HepG2 (cell line): ENCODE results near the gene SCYGR8. TPM values are rescaled to one million over a fixed set of nuclear protein-coding genes. Genes with fewer than 3 reads are reported as not detected.
A peak's percentile ranks its signal among the peaks of the same experiment; 100 is the strongest.

ENCODE experiments used
- ASH2L ChIP-seq: fragments of 300-600, 200-600 bp; sonication (generic); IDR thresholded peaks from 2 replicates; pipeline ENCODE4 v1.7.0; 2017; ENCODE audit warnings: low read depth, mild to moderate bottlenecking, moderate library complexity, mixed read lengths, low read length; ENCODE audit not compliant: insufficient read length
- CHCHD3 ChIP-seq: sonication (generic); formaldehyde crosslinking; IDR thresholded peaks from 2 replicates; pipeline ENCODE4 v1.8.0; 2022; ENCODE audit warnings: mild to moderate bottlenecking, missing genetic modification reagents, moderate library complexity
- EHMT2 ChIP-seq: fragments of 200-600 bp; sonication (generic); IDR thresholded peaks from 2 replicates; pipeline ENCODE4 v1.7.0; 2017; ENCODE audit warnings: antibody characterized with exemption, low read depth, low read length, borderline replicate concordance
- FOXP1 ChIP-seq, 2 experiments: fragments of 450-650 bp in 1 of 2; IDR thresholded peaks; 2 replicates each; pipeline ENCODE4 v1.6.1; 2017 to 2018; ENCODE audit warnings: antibody characterized with exemption in 1 of 2
- HMGXB3 ChIP-seq: sonication (generic); formaldehyde crosslinking; IDR thresholded peaks from 2 replicates; pipeline ENCODE4 v1.4.0; 2020; ENCODE audit warnings: missing genetic modification reagents, borderline replicate concordance
- KLF6 ChIP-seq: IDR thresholded peaks from 2 replicates; pipeline ENCODE4 v1.8.0; 2016; ENCODE audit warnings: missing biosample characterization, missing genetic modification reagents
- RARA ChIP-seq: IDR thresholded peaks from 2 replicates; pipeline ENCODE4 v1.6.1; 2016; ENCODE audit warnings: missing genetic modification reagents, missing compliant biosample characterization
- RFX3 ChIP-seq: IDR thresholded peaks from 2 replicates; pipeline ENCODE4 v1.6.1; 2016; ENCODE audit warnings: missing biosample characterization, missing genetic modification reagents
- RXRB ChIP-seq: IDR thresholded peaks from 2 replicates; pipeline ENCODE4 v1.6.1; 2016; ENCODE audit warnings: borderline replicate concordance, missing genetic modification reagents, missing compliant biosample characterization
- TARDBP ChIP-seq: sonication (generic); formaldehyde crosslinking; IDR thresholded peaks from 2 replicates; pipeline ENCODE4 v1.8.0; 2022; ENCODE audit warnings: mild to moderate bottlenecking, missing genetic modification reagents
- TOPORS ChIP-seq: sonication (generic); formaldehyde crosslinking; IDR thresholded peaks from 2 replicates; pipeline ENCODE4 v1.8.0; 2023; ENCODE audit warnings: mild to moderate bottlenecking, missing genetic modification reagents
- ZFP62 ChIP-seq: sonication (generic); formaldehyde crosslinking; IDR thresholded peaks from 2 replicates; pipeline ENCODE4 v1.4.0; 2020; ENCODE audit warnings: missing genetic modification reagents
- ZNF776 ChIP-seq: sonication (generic); formaldehyde crosslinking; IDR thresholded peaks from 2 replicates; pipeline ENCODE4 v1.4.0; 2020; ENCODE audit warnings: mild to moderate bottlenecking, missing genetic modification reagents
- polyA plus RNA-seq, 8 experiments: library from polyadenylated mRNA; depleted of rRNA in 3 of 8; stranded (reverse) in 7 of 8; unstranded in 1 of 8; fragments of >200 nt; fragmentation: Illumina TruSeq in 4 of 8; extraction: Trizol in 4 of 8; gene quantifications; 2 replicates each; pipeline versions ENCODE4 v1.2.1 to v1.2.3, GENCODE V29; 2011 to 2016; ENCODE audit warnings: low read depth in 4 of 8, missing spikeins in 1 of 8, mixed read lengths in 1 of 8; ENCODE audit not compliant: insufficient read depth in 1 of 8
- total RNA-seq, 5 experiments: library from RNA; depleted of rRNA; stranded (reverse); fragments of >200 nt; fragmentation: Illumina TruSeq; extraction: Trizol; gene quantifications; 2 replicates each; pipeline ENCODE4 v1.2.3, GENCODE V29; 2016; ENCODE audit warnings: low read depth in 1 of 5
- TF ChIP-seq, protein P1 (sequence below): sonication (generic); formaldehyde crosslinking; IDR thresholded peaks from 2 replicates; pipeline ENCODE4 v1.5.1; 2020; ENCODE audit warnings: mild to moderate bottlenecking, missing genetic modification reagents, borderline replicate concordance
- TF ChIP-seq, protein P2 (sequence below): sonication (generic); formaldehyde crosslinking; IDR thresholded peaks from 2 replicates; pipeline ENCODE4 v1.4.0; 2020; ENCODE audit warnings: missing genetic modification reagents

Gene SCYGR8
- total and polyA plus RNA-seq, 2 of the 13 experiments (the other 11 are each of a cell fraction or from before 2014, with no cell fraction given) = not detected

DNA sequence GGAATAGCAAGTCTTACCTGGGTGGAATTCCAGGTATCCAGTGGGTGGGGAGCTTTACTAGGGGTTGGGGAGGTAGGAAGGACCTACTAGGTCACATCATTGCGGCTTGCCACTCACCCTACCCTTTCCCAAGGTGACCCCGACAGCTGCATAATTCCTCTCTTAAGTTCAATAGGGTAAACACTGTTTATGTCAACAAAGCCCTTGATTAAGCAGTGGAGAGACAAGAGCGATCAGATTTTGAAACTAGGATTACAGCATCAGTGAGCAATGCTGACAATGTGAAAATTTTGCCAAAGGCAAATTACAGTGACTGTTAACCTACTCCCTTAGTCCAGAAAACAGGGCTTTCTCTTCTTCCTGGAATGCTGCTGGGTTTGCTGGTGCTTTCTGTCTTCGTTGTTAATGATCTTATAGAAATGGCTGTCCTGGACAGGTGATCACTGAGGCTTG lies 42.4 kb upstream of the SCYGR8 start (continued):
- TF ChIP-seq HMGXB3 (no peak), RXRB (CRISPR knock-in tag) (0 out of 2 replicates have a peak, but pooled peaks have one; percentile 31), CHCHD3 (CRISPR knock-in tag) (no peak), EHMT2 (no peak), ZFP62 (no peak), RARA (CRISPR knock-in tag) (peak; percentile 54), FOXP1 (IDR thresholded peaks at IDR 0.05) (no peak), FOXP1 (CRISPR knock-in tag; IDR thresholded peaks at IDR 0.05) (peak; percentile 53), ZNF776 (CRISPR knock-in tag) (no peak), RFX3 (CRISPR knock-in tag) (no peak), ASH2L (peak; percentile 40), TARDBP (CRISPR knock-in tag) (no peak), TOPORS (CRISPR knock-in tag) (no peak), KLF6 (no peak)
- TF ChIP-seq, protein P1, sequence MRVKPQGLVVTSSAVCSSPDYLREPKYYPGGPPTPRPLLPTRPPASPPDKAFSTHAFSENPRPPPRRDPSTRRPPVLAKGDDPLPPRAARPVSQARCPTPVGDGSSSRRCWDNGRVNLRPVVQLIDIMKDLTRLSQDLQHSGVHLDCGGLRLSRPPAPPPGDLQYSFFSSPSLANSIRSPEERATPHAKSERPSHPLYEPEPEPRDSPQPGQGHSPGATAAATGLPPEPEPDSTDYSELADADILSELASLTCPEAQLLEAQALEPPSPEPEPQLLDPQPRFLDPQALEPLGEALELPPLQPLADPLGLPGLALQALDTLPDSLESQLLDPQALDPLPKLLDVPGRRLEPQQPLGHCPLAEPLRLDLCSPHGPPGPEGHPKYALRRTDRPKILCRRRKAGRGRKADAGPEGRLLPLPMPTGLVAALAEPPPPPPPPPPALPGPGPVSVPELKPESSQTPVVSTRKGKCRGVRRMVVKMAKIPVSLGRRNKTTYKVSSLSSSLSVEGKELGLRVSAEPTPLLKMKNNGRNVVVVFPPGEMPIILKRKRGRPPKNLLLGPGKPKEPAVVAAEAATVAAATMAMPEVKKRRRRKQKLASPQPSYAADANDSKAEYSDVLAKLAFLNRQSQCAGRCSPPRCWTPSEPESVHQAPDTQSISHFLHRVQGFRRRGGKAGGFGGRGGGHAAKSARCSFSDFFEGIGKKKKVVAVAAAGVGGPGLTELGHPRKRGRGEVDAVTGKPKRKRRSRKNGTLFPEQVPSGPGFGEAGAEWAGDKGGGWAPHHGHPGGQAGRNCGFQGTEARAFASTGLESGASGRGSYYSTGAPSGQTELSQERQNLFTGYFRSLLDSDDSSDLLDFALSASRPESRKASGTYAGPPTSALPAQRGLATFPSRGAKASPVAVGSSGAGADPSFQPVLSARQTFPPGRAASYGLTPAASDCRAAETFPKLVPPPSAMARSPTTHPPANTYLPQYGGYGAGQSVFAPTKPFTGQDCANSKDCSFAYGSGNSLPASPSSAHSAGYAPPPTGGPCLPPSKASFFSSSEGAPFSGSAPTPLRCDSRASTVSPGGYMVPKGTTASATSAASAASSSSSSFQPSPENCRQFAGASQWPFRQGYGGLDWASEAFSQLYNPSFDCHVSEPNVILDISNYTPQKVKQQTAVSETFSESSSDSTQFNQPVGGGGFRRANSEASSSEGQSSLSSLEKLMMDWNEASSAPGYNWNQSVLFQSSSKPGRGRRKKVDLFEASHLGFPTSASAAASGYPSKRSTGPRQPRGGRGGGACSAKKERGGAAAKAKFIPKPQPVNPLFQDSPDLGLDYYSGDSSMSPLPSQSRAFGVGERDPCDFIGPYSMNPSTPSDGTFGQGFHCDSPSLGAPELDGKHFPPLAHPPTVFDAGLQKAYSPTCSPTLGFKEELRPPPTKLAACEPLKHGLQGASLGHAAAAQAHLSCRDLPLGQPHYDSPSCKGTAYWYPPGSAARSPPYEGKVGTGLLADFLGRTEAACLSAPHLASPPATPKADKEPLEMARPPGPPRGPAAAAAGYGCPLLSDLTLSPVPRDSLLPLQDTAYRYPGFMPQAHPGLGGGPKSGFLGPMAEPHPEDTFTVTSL = 0 out of 2 replicates have a peak, but pooled peaks have one; percentile 28
- TF ChIP-seq, protein P2, sequence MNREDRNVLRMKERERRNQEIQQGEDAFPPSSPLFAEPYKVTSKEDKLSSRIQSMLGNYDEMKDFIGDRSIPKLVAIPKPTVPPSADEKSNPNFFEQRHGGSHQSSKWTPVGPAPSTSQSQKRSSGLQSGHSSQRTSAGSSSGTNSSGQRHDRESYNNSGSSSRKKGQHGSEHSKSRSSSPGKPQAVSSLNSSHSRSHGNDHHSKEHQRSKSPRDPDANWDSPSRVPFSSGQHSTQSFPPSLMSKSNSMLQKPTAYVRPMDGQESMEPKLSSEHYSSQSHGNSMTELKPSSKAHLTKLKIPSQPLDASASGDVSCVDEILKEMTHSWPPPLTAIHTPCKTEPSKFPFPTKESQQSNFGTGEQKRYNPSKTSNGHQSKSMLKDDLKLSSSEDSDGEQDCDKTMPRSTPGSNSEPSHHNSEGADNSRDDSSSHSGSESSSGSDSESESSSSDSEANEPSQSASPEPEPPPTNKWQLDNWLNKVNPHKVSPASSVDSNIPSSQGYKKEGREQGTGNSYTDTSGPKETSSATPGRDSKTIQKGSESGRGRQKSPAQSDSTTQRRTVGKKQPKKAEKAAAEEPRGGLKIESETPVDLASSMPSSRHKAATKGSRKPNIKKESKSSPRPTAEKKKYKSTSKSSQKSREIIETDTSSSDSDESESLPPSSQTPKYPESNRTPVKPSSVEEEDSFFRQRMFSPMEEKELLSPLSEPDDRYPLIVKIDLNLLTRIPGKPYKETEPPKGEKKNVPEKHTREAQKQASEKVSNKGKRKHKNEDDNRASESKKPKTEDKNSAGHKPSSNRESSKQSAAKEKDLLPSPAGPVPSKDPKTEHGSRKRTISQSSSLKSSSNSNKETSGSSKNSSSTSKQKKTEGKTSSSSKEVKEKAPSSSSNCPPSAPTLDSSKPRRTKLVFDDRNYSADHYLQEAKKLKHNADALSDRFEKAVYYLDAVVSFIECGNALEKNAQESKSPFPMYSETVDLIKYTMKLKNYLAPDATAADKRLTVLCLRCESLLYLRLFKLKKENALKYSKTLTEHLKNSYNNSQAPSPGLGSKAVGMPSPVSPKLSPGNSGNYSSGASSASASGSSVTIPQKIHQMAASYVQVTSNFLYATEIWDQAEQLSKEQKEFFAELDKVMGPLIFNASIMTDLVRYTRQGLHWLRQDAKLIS (CRISPR knock-in tag) = no peak
